NCI-H146 (cell line): Measurements from ENCODE around the gene COL5A1.

Experiments used
- DNase-seq: peaks from one replicate; lab custom pipeline; 2025; lab: John Stamatoyannopoulos, UW

COL5A1 gene

DNA sequence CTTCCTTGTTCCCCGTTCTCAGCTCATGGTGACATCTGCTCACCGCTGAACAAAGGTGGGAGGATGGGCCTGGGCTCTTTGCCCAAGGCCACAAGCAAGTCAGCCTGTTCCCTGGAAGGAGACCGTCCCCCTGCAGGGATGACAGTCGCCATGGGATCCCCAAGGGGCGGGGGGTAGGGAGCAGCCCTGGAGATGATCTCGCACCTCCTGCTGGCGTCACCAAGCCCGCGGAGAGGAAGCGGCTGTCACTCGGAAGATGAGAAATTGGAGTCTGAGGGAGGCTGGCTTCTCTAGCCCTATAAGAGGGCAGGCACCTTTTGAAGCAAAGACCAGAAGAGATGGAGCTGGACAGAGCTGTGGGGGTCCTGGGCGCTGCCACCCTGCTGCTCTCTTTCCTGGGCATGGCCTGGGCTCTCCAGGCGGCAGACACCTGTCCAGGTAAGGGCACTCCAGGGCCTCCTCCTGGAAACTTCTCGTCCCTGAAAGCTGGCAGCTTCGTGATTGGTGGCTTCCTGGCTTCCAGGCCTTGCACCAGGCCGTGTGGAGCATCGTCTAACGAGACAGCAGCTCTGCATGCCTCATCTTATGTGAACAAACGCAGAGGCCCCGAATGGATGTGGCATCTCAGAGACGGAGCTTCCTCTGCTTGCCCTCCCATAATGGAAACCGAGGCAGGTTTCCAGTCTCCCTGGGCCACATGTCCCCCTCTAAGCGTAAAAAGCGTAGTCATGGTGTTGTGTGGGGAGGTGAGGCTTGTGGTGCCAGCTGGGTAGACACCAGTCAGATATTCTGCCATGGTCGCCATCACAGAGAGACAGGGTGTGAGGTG, 239.1 kb downstream of the COL5A1 start, which contains the start of gene FCN2:
FCN2 (plus strand) TSS at position 327 of the 829 bp plus-strand sequence; CDS start at position 339, 12 bp downstream.
- no peak for DNase-seq

DNA sequence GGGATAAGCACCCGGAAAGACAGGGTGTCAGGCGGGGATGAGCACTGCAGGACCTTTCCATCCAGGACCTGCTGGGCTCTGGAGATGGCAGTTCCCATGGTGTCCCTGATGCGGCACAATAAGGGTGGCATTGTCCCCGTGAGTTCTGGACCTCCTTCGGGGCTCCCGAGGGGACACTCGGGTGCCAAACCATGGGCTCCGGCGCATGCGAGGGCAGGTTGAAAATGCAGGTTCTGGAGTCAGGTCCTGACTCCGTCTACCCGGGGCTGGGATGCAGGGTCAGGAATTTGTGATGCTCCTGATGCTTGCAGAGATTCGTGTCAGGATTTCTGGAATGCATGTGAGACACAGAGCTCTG, 239.7 kb downstream of the COL5A1 start:
- DNase-seq = no peak

DNA sequence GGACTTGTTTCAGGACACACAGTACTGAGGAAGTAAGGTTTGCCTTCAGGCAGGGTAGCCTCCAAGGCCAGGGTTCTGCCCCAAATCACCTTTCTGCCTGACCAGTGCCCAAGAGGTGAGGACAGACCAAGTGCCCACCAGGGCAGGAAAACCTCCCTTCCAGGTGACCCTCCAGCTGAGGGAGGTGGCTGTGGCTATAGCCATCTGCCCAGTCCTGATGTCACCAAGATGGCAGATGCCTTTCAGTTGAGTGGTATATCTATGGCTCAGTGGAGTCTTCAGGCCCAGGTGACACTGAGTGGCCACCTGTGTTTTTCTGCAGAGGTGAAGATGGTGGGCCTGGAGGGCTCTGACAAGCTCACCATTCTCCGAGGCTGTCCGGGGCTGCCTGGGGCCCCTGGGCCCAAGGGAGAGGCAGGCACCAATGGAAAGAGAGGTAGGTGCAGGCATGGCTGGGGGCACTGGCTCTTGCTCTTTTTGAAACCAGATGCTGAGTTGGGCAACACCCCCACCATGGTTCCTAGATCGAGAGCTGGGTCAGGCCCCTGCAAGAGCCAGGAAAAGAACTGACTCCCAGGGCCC, 240.7 kb downstream of the COL5A1 start:
- no peak for DNase-seq

DNA sequence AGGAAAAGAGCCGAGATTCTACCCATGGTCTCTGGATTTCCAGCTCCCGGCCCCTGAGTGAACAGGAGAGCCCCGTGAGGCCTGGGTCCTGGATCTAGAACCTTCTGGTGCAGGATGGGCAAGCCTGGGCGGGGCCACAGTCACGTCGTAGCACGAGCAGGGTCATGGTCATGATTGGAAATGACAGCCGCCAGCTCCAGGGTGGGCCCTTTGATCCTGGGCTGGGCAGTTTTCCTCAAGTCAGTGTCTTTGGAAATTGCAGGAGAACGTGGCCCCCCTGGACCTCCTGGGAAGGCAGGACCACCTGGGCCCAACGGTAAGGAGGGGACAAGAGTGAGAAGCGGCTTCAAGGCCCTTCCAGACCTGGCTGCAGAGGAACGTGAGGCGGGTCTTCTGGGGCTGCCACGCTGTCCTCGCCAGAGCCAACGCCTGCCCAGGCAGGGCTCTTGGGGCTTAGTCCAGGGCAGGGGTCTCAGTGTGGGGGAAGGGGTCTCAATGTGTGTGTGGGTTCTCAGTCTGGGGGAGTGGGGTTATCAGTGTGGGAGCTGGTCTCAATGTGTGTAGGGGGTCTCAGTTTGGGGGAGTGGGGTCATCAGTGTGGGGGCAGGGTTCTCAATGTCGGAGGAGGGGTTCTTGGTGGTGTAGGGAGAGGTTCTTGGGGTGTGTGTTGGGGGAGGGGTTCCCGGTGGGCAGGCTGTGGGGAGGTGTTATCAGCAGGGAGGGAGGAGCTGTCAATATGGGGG, 241.6 kb downstream of the COL5A1 start:
- DNase-seq = no peak

DNA sequence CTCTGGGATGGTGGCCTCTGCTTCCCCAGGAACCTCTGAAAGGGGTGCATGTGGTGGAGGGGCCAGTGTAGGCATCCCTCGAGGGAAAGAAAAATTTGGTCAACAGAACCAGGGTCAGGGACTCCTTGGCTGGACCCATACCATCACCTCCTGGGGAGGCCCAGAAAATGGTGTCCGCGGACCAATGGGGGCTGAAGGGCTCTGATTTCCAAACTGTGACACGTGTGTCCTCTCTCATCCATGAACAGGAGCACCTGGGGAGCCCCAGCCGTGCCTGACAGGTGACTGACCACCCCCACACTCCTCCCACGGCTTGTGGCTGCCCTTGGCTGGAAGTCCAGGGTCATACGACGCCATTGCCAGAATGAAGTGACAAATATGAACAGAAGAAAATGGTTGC, 242.9 kb downstream of the COL5A1 start:
- DNase-seq = no peak

DNA sequence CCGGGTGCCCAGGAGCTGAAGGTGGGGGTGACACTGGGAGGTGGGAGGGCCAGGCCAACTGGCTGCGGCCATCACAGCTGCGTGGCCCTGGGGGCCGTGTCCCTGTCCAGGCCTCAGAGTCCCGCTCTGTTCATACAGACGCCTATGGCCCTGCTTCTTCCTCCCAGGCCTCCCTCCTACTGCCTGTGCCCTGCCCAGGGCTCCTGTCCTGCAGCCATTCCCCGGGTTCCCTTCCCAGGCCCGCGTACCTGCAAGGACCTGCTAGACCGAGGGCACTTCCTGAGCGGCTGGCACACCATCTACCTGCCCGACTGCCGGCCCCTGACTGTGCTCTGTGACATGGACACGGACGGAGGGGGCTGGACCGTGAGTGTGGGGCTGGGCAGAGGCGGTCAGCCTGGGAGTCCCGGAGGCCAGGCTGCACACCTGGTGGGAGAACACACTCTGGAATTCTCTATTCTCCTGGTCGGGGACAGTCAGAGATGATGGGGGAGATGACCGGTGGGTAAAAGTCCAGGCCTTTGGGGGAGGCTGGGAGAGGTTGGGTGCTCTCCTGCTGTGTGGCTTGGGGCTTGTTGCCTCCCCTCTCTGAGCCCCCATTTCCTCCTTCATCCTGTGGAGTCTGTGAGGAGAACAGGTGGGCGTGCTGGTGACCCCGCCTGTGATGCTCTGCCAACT, 243.5 kb downstream of the COL5A1 start:
- no peak for DNase-seq

DNA sequence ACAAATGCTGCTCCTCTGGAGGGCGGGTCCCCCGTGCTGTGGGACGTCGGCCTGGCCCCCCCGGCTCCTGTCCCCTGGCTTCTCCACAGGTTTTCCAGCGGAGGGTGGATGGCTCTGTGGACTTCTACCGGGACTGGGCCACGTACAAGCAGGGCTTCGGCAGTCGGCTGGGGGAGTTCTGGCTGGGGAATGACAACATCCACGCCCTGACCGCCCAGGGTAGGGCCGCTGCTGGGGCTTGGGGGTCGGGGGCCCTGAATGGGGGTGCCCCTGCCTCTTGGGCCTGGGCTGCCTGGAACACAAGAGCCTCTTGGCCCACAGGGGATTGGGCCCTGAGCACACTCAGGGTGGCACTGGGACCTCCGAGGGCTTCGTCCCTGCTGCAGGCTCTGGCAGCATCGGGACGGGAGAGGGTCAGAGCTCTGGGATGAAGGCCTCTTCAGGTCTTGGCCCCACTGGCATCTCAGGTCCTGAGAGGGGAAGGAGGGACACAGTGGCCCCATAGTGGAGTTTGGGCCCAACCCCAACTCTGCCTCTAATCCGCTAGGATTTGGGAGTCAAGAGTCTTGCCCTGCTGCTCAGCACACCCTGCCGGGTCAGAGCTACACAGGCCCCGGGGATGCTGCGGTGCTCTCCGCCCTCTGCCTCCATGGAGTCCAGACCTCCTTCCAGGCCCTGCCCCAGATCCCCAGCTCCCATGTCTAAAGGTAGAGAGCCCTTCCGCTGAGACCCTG, 244.2 kb downstream of the COL5A1 start:
- no peak for DNase-seq

DNA sequence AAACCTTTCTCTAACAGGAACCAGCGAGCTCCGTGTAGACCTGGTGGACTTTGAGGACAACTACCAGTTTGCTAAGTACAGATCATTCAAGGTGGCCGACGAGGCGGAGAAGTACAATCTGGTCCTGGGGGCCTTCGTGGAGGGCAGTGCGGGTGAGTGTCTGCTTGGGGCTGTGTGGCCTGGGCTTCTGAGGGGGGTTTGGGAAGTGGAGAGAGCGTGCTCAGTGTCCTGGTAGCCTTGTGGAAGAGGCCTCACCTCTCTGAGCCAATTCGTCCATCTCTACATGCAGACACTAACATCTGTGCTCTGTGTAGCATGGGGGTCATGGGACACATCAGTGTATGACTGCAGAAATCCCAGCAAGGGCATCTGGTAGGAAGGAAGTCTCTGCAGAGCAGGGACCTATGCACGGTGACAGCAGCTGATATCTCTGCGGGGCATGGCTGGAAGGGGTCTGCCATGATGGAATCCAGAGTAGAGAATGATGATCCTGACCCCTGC, 244.9 kb downstream of the COL5A1 start:
- no peak for DNase-seq

DNA sequence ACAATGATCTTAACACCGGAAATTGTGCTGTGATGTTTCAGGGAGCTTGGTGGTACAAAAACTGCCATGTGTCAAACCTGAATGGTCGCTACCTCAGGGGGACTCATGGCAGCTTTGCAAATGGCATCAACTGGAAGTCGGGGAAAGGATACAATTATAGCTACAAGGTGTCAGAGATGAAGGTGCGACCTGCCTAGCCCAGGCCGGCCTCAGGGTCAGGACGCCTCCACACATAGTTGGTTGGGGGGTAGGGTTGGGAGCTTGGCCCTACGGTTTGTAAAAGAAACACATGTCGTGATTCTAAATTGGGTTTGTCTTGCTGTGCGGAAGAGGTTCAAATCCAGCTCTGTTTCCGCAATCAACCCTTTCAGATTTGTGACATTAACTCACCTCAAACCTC, 245.6 kb downstream of the COL5A1 start:
- DNase-seq = no peak

DNA sequence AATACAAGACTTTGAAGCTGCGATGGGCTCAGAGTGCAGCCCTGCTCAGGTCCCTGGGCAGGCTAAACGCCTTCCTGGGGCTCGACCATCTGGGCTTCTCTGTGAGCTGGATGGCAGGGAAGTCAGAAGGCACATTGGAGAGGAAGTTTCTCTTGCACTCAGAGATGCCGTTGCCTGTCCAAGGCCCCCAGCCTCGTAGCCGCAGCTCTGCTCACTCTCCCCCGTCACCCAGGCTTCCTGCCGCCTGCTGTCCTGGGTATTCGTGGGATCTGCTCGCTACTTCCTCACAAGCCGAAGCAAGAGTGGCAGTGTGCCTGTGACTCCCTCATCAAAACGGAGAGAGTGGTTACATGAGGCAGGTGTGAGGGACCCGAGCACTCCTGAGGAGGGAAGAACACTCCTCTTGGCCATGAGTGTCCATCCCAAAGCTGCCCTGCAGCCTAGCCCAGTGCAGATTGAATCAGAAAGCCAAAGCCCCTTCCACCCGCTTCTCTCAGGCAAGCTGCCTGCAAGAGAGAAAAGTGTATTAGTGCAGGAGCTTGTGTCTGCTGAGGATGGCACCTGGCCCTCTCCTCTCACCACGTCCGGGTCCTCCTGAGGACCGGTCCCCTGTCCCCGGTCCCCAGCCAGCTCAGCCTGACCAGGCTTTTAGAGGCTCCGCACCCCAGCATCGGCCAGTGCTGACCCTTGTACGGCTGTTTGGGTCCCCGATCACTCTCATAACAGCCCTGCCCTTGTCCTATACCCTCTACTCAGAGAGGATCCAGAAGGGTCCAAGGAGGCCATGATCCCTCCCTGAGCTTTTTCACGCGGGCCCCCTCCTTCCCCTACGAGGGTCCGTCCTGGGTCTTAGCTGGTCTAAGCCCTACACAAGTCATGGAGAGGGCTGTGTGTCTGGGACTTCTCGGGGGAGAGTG, 246.3 kb downstream of the COL5A1 start:
- no peak for DNase-seq

DNA sequence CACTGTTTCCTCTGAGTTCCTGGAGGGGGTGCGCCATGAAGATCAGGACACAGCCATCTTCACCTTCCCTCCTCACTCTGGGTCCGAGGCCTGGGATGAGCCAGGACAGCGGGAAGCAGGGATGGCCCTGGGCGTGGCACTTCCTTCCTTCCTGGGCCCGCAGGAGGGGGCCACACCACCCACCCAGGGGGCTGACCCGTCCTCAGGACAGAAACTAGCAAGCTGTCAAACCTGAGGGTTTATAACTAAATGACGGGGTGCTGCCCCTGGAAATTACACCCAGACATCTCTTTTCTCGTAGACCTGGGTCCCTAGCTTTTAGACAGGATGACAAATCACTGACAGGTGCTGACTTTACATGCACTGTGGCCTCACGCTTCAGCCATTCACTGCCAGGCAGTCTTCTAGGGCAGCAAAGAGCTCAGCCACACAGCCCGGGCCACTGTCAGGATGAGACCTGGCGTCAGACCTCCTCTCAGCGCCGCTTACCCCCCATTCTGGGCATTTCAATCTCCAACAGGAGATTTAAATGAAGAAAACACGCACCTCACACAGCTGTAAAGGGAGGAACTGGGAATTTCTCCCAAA, 247.1 kb downstream of the COL5A1 start:
- DNase-seq = no peak

DNA sequence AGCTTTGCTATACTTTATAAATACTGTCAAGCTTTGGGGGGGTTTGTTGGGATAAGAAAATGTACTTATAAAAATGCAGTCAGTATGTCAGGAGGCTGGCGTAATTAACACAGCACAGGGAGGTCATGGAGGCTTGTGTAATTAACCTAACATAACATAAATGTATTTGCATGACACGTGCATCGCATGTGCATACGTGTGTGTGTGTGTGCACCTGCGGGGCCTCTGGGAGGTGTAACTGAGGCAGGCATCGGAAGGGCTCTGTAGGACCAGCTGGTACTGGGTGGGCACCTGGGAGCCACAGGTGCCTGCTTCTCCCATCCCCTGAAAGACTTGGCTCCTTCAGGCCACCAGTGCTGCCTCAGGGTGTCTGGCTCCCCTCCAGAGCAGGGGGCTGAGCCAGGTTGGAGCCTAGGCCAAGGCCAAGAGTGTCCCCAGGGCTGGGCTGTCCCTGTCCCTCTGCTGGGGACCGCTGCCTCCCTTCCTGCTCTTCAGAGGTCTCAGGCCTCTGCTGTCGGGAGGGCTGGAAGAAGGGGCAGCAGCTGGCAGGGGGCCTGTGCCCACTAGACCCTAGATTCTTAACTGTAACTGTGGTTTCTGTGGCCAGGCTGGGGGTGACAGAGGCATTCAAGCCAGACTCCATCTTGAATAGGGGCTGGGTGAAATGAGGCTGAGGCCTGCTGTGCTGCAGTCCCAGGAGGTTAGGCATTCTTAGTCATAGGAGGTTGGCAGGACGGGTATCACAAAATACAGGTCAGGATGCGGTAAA, 248.0 kb downstream of the COL5A1 start:
- DNase-seq = no peak

DNA sequence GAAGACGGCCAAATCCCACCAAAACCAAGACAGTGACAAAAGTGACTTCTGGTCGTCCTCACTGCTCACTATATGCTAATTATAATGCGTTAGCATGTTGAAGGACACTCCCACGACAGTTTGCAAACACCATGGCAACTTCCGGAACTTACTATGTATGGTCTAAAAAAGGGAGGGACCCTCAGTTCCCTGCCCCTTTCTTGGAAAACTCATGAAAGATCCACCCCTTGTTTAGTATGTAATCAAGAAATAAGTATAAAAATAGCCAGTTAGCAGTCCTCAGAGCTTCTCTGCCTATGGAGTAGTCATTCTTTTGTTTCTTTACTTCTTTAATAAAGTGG, 248.5 kb downstream of the COL5A1 start:
- no peak for DNase-seq

DNA sequence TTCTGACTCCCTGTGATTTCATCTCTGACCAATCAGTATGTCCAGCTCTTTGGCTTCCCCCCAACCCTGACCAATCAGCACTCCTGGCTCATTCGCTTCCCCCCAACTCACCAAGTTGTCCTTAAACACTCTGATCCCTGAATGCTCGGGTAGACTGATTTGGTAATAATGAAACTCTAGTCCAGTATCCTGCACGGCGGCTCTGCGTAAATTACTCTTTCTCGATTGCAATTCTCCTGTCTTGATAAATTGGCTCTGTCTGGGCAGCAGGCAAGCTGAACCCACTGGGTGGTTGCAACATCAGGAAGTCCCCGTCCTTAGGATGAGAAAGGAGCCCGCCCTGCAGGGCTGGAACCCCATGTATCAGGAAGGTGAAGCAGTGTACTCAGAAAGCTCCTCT, 249.4 kb downstream of the COL5A1 start:
- no peak for DNase-seq

DNA sequence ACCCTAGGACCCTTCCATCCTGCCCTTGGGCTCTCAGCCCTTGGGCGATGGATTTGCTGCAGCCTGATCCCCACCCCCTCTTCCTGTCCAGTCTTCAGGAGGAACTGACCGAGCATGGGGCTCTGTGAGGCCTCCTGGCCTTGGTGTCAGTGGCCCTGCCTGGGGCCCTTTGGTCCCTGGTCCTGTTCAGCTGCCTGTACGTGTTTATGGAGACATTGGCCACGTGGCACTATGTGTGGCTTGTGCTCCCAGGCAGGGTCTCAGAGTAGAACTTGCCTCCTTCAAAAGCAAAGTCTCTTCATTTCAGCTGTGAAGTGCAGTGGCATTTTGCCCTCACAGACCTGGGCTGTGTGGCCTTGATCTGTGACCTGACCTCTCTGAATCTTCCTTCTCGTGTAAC, 250.1 kb downstream of the COL5A1 start:
- no peak for DNase-seq

DNA sequence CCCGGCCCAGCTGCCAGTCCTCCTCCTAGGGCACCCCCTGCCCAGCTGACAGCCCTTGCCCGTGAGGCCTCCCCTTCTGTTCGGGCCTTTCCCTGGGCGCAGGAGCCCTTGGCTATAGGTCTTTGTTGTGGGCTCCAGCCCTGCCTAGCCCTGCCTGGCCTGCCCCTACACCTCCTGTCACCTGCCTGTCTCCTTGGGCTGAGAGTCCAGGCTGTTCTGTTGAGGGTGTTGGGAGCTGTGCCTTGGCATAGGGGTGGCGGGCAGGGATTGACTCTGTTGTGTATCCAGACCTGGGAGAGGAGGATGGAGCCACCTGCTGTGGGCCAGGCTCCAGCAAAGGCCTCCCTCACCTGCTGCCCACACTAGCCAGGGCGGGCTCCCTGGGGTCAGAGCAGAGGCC, 250.6 kb downstream of the COL5A1 start:
- no peak for DNase-seq

DNA sequence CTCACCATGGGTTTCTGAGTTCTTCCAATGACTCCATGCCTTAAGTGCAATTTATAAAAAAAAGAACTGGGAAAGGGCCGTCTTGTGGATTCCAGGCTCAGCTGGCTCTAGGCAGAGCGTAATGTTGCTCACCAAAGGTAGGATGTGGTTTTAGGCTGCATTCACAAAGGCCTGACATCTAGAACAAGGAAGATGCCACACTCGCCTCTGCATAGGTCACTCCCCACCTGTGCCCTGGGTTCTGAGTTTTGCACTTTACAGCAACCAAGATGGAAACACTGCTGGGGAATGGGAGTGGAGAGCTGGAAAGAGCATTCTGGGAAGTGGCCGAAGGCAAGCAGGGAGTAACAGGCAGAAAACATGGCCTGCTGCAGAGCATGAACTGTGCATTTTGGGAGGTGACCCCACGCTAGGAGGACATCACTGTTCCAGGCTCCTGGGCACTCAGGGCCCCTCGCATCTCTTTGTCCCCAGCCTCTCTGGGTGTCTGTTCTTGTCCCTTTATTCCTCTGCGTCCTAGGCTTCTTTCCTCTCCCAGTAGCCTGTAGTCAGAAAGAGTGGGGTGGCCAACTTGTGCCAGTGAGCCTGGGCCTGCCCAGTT, 251.3 kb downstream of the COL5A1 start:
- no peak for DNase-seq
